Measurements from ENCODE around the gene HBB.
"Not testable (repeated sequence)": the region's sequence is repeated elsewhere in the genome, so short reads cannot be mapped to it uniquely, and the experiment has no call there.

Gene HBB

GRCh38 chr11:5226732-5227310 is at the start of gene HBB:
HBB (minus strand) TSS chr11:5227071; CDS start chr11:5227021, 50 bp downstream.
- in situ Hi-C loops (cut with MboI; ENCODE audit: low sequenced_read_pairs), result no loop called here

- in situ Hi-C loops (cut with MboI; ENCODE audit: low sequenced_read_pairs), result no loop called here
These were observed 48.7 kb upstream of the HBB start for GRCh38 chr11:5275369-5276110.

GRCh38 chr11:5274395-5274794 is 47.5 kb upstream of the HBB start:
- in situ Hi-C loops (cut with MboI; ENCODE audit: low sequenced_read_pairs), result no loop called here

GRCh38 chr11:5272395-5273017 is 45.6 kb upstream of the HBB start:
- in situ Hi-C loops (cut with MboI; ENCODE audit: low sequenced_read_pairs), result no loop called here

- in situ Hi-C loops (cut with MboI; ENCODE audit: low sequenced_read_pairs), result no loop called here
These were observed 42.9 kb upstream of the HBB start, which contains the start of gene HBE1 for GRCh38 chr11:5269715-5270147. HBE1 (minus strand) TSS chr11:5269945; CDS start chr11:5269890, 55 bp downstream.

GRCh38 chr11:5267033-5267563 is 40.2 kb upstream of the HBB start:
- in situ Hi-C loops (cut with MboI; ENCODE audit: low sequenced_read_pairs), result no loop called here

- in situ Hi-C loops (cut with MboI; ENCODE audit: low sequenced_read_pairs), result no loop called here
These were observed 39.7 kb upstream of the HBB start for GRCh38 chr11:5266609-5267008.

GRCh38 chr11:5265832-5266231 is 39.0 kb upstream of the HBB start:
- in situ Hi-C loops (cut with MboI; ENCODE audit: low sequenced_read_pairs), result no loop called here

- in situ Hi-C loops (cut with MboI; ENCODE audit: low sequenced_read_pairs), result no loop called here
These were observed 31.8 kb upstream of the HBB start for GRCh38 chr11:5258543-5259262.

- in situ Hi-C loops (cut with MboI; ENCODE audit: low sequenced_read_pairs), result no loop called here
These were observed 30.4 kb upstream of the HBB start for GRCh38 chr11:5257296-5257695.

GRCh38 chr11:5254646-5255413 is 28.0 kb upstream of the HBB start, which contains the start of gene HBG2:
HBG2 (minus strand) TSS chr11:5254781; CDS start chr11:5254728, 53 bp downstream.
- in situ Hi-C loops (cut with MboI; ENCODE audit: low sequenced_read_pairs), result not testable (repeated sequence)

GRCh38 chr11:5254023-5254422 is 27.2 kb upstream of the HBB start:
- in situ Hi-C loops (cut with MboI; ENCODE audit: low sequenced_read_pairs), result not testable (repeated sequence)

- in situ Hi-C loops (cut with MboI; ENCODE audit: low sequenced_read_pairs), result not testable (repeated sequence)
These were observed 26.6 kb upstream of the HBB start for GRCh38 chr11:5253440-5253839.

GRCh38 chr11:5252919-5253265 is 26.0 kb upstream of the HBB start:
- in situ Hi-C loops (cut with MboI; ENCODE audit: low sequenced_read_pairs), result no loop called here

- in situ Hi-C loops (cut with MboI; ENCODE audit: low sequenced_read_pairs), result no loop called here
These were observed 25.5 kb upstream of the HBB start for GRCh38 chr11:5252192-5252918.

- in situ Hi-C loops (cut with MboI; ENCODE audit: low sequenced_read_pairs), result no loop called here
These were observed 24.9 kb upstream of the HBB start for GRCh38 chr11:5251746-5252145.

- in situ Hi-C loops (cut with MboI; ENCODE audit: low sequenced_read_pairs), result no loop called here
These were observed 23.8 kb upstream of the HBB start for GRCh38 chr11:5250543-5251204.

GRCh38 chr11:5249807-5250396 is 23.0 kb upstream of the HBB start, which contains the start of gene HBG1:
HBG1 (minus strand) TSS chr11:5249857; CDS start chr11:5249804, 53 bp downstream.
- in situ Hi-C loops (cut with MboI; ENCODE audit: low sequenced_read_pairs), result not testable (repeated sequence)

GRCh38 chr11:5248498-5248897 is 21.6 kb upstream of the HBB start:
- in situ Hi-C loops (cut with MboI; ENCODE audit: low sequenced_read_pairs), result not testable (repeated sequence)

Measured in HL-60/S4 (cell line).